Measurements from ENCODE around the gene EFCC1.

- no peak for TF ChIP-seq CTCF (IDR thresholded peaks at IDR 0.05; ENCODE audit: insufficient read depth, low read length, poor library complexity, severe bottlenecking)
- no peak for TF ChIP-seq EZH2phosphoT487 (conservative IDR thresholded peaks at IDR 0.05; ENCODE audit: low read length)
These were observed 29.5 kb downstream of the EFCC1 start for GRCh38 chr3:129030611-129031010.
